GM19043 (cell line): ENCODE measurements around the gene MSI2.

Experiments used
- ATAC-seq: cut with Tn5 transposase; IDR thresholded peaks from one replicate; pipeline ENCODE4 v1.9.1; 2021; ENCODE audit warnings: low read depth; ENCODE audit not compliant: unreplicated experiment

The MSI2 gene

GRCh38 chr17:57580055-57580739, 323.9 kb downstream of the MSI2 start:
- no peak for ATAC-seq

- ATAC-seq: no peak
These were observed 326.8 kb downstream of the MSI2 start for GRCh38 chr17:57582881-57583756.

GRCh38 chr17:57584050-57584551, 327.8 kb downstream of the MSI2 start:
- ATAC-seq: no peak

- ATAC-seq: no peak
These were observed 329.2 kb downstream of the MSI2 start for GRCh38 chr17:57585341-57586195.

GRCh38 chr17:57586196-57586740, 329.9 kb downstream of the MSI2 start:
- ATAC-seq: no peak

- no peak for ATAC-seq
These were observed 330.4 kb downstream of the MSI2 start for GRCh38 chr17:57586742-57587141.

GRCh38 chr17:57587193-57587969, 331.1 kb downstream of the MSI2 start:
- no peak for ATAC-seq

- ATAC-seq: no peak
These were observed 331.8 kb downstream of the MSI2 start for GRCh38 chr17:57588086-57588485.

- no peak for ATAC-seq
These were observed 333.1 kb downstream of the MSI2 start for GRCh38 chr17:57589151-57590034.

GRCh38 chr17:57593739-57594462, 337.6 kb downstream of the MSI2 start:
- ATAC-seq: no peak

- ATAC-seq: no peak
These were observed 338.4 kb downstream of the MSI2 start for GRCh38 chr17:57594767-57595166.

GRCh38 chr17:57595426-57595825, 339.1 kb downstream of the MSI2 start:
- no peak for ATAC-seq

- no peak for ATAC-seq
These were observed 339.8 kb downstream of the MSI2 start for GRCh38 chr17:57595947-57596695.

- ATAC-seq: no peak
These were observed 340.8 kb downstream of the MSI2 start for GRCh38 chr17:57597101-57597500.

- ATAC-seq: no peak
These were observed 341.5 kb downstream of the MSI2 start for GRCh38 chr17:57597531-57598453.

GRCh38 chr17:57599271-57600045, 343.1 kb downstream of the MSI2 start:
- ATAC-seq: no peak
